HEK293T (cell line): ENCODE measurements around the gene INHBE.
"Not testable (repeated sequence)": the region's sequence is repeated elsewhere in the genome, so short reads cannot be mapped to it uniquely, and the experiment has no call there.

Experiments used
- CTCF ChIA-PET: fragments of 350-600 bp; formaldehyde crosslinking; extraction: SDS; loops from one replicate; lab custom pipeline; 2021; ENCODE audit warnings: antibody characterized with exemption, inconsistent platforms; lab: Yijun Ruan, JAX
- POLR2A ChIA-PET: fragments of 350-600 bp; formaldehyde crosslinking; extraction: SDS; loops from one replicate; lab custom pipeline; 2020; ENCODE audit warnings: antibody characterized with exemption, inconsistent platforms; lab: Yijun Ruan, JAX
- DNase-seq: peaks from one replicate; pipeline ENCODE4 v3.0.0; 2012; ENCODE audit warnings: mixed read lengths; ENCODE audit errors: extremely low spot score
- ARNT ChIP-seq: fragments of 450-650 bp; IDR thresholded peaks from 2 replicates; pipeline ENCODE4 v1.6.1; 2017; ENCODE audit warnings: mild to moderate bottlenecking
- BHLHE40 ChIP-seq: fragments of 450-650 bp; IDR thresholded peaks from 2 replicates; pipeline ENCODE4 v1.6.1; 2016; ENCODE audit warnings: mild to moderate bottlenecking, moderate library complexity, borderline replicate concordance
- CTBP1 ChIP-seq: fragments of 450-650 bp; IDR thresholded peaks from 2 replicates; pipeline ENCODE4 v1.6.1; 2016; ENCODE audit warnings: borderline replicate concordance
- ELF4 ChIP-seq: fragments of 450-650 bp; IDR thresholded peaks from 2 replicates; pipeline ENCODE4 v1.6.1; 2017; ENCODE audit warnings: antibody characterized with exemption
- FOXA1 ChIP-seq: fragments of 450-650 bp; IDR thresholded peaks from 2 replicates; pipeline ENCODE4 v1.6.1; 2016; ENCODE audit warnings: mild to moderate bottlenecking
- FOXK2 ChIP-seq: fragments of 450-650 bp; IDR thresholded peaks from 2 replicates; pipeline ENCODE4 v1.6.1; 2016; ENCODE audit warnings: mild to moderate bottlenecking
- FOXM1 ChIP-seq: fragments of 450-650 bp; IDR thresholded peaks from 2 replicates; pipeline ENCODE4 v1.6.1; 2017; ENCODE audit warnings: mild to moderate bottlenecking, borderline replicate concordance
- HDGF ChIP-seq: fragments of 450-650 bp; IDR thresholded peaks from 2 replicates; pipeline ENCODE4 v1.6.1; 2017; ENCODE audit warnings: antibody characterized with exemption, borderline replicate concordance
- L3MBTL2 ChIP-seq: fragments of 450-650 bp; conservative IDR thresholded peaks from 2 replicates; pipeline ENCODE4 v1.6.1; 2016; ENCODE audit warnings: mild to moderate bottlenecking
- LEF1 ChIP-seq: fragments of 450-650 bp; IDR thresholded peaks from 2 replicates; pipeline ENCODE4 v1.6.1; 2017; ENCODE audit warnings: mild to moderate bottlenecking, borderline replicate concordance
- NFRKB ChIP-seq: fragments of 450-650 bp; IDR thresholded peaks from 2 replicates; pipeline ENCODE4 v1.6.1; 2016; ENCODE audit warnings: mild to moderate bottlenecking, moderate library complexity
- PKNOX1 ChIP-seq: fragments of 450-650 bp; IDR thresholded peaks from 2 replicates; pipeline ENCODE4 v1.6.1; 2016
- SP1 ChIP-seq: fragments of 450-650 bp; IDR thresholded peaks from 2 replicates; pipeline ENCODE4 v1.6.1; 2017
- SUZ12 ChIP-seq: fragments of 450-650 bp; IDR thresholded peaks from 2 replicates; pipeline ENCODE4 v1.6.1; 2016; ENCODE audit warnings: mild to moderate bottlenecking
- TARDBP ChIP-seq: fragments of 450-650 bp; IDR thresholded peaks from 2 replicates; pipeline ENCODE4 v1.6.1; 2016
- ZNF384 ChIP-seq: fragments of 450-650 bp; IDR thresholded peaks from 2 replicates; pipeline ENCODE4 v1.6.1; 2016

INHBE gene

GRCh38 chr12:57418255-57418654 lies 36.9 kb upstream of the INHBE start:
- POLR2A ChIA-PET, result interaction anchor here (1.0 to 1.1 kb wide), 2 partner anchors 8 to 12 kb away, joined by 4 read pairs; no protein-coding TSS in a partner anchor
- DNase-seq, result no peak
- CTCF ChIA-PET, result interaction anchor here (0.7 to 1.2 kb wide), 2 partner anchors 9 to 84 kb away, joined by 3 to 5 read pairs; no protein-coding TSS in a partner anchor
- no peak for TF ChIP-seq FOXK2
- TF ChIP-seq NFRKB, result no peak
- TF ChIP-seq ELF4, result no peak
- TF ChIP-seq ARNT, result no peak
- TF ChIP-seq FOXM1, result no peak
- TF ChIP-seq FOXA1, result no peak
- no peak for TF ChIP-seq PKNOX1
- no peak for TF ChIP-seq BHLHE40
- TF ChIP-seq TARDBP, result no peak
- no peak for TF ChIP-seq LEF1
- no peak for TF ChIP-seq SP1
- no peak for TF ChIP-seq SUZ12
- no peak for TF ChIP-seq L3MBTL2

GRCh38 chr12:57419495-57419894 lies 35.6 kb upstream of the INHBE start:
- CTCF ChIA-PET, result no interaction called here
- POLR2A ChIA-PET, result interaction anchor here (1.0 to 1.1 kb wide), 3 partner anchors 9 to 11 kb away, joined by 3 to 4 read pairs (median 3); no protein-coding TSS in a partner anchor

GRCh38 chr12:57420482-57420881 lies 34.6 kb upstream of the INHBE start:
- CTCF ChIA-PET, result no interaction called here
- POLR2A ChIA-PET, result interaction anchor here (1.3 kb wide), 1 partner anchor 10 kb away, joined by 4 read pairs; no protein-coding TSS in a partner anchor
- DNase-seq, result no peak
- TF ChIP-seq SUZ12 (no peak), TARDBP (no peak), L3MBTL2 (no peak), CTBP1 (no peak), FOXK2 (no peak), ZNF384 (no peak), SP1 (no peak), LEF1 (no peak), FOXA1 (no peak), ELF4 (no peak), PKNOX1 (no peak), ARNT (no peak), BHLHE40 (no peak), FOXM1 (no peak), NFRKB (no peak), HDGF (no peak)

More at GRCh38 chr12:57419495-57419894, 35.6 kb upstream of the INHBE start:
- DNase-seq, result no peak
- TF ChIP-seq SP1 (no peak), HDGF (no peak), ARNT (no peak), PKNOX1 (no peak), TARDBP (no peak), ELF4 (no peak), FOXA1 (no peak), CTBP1 (no peak), FOXM1 (no peak), L3MBTL2 (no peak), NFRKB (no peak), FOXK2 (no peak), BHLHE40 (no peak), SUZ12 (no peak), LEF1 (no peak), ZNF384 (no peak)

GRCh38 chr12:57426948-57427347 lies 28.2 kb upstream of the INHBE start:
- POLR2A ChIA-PET, result interaction anchor here (3.7 kb wide), 1 partner anchor 28 kb away, joined by 27 read pairs; the partner anchor contains the start of gene INHBE
- DNase-seq, CTCF ChIA-PET: not testable (repeated sequence)

- ChIA-PET CTCF (interaction anchor here (0.6 to 0.9 kb wide), 2 partner anchors 24 to 27 kb away, joined by 4 to 10 read pairs; no protein-coding TSS in a partner anchor), POLR2A (interaction anchor here (2.9 to 3.7 kb wide), 2 partner anchors 23 to 26 kb away, joined by 23 to 27 read pairs; partner anchors contain the start of gene INHBE)
- no peak for DNase-seq
- no peak for TF ChIP-seq L3MBTL2
- TF ChIP-seq PKNOX1, result no peak
- no peak for TF ChIP-seq CTBP1
- TF ChIP-seq HDGF, result no peak
- no peak for TF ChIP-seq SUZ12
- no peak for TF ChIP-seq LEF1
- TF ChIP-seq ELF4, result no peak
- no peak for TF ChIP-seq ARNT
- no peak for TF ChIP-seq SP1
Observed at GRCh38 chr12:57428965-57429364, 26.1 kb upstream of the INHBE start.
